HG02943 (cell line): ENCODE results near the gene PPP2R5A.

Experiments used
- ATAC-seq: cut with Tn5 transposase; IDR thresholded peaks from one replicate; pipeline ENCODE4 v1.9.1; 2021; ENCODE audit warnings: mild to moderate bottlenecking, low read depth, moderate library complexity; ENCODE audit not compliant: unreplicated experiment

Gene PPP2R5A

DNA sequence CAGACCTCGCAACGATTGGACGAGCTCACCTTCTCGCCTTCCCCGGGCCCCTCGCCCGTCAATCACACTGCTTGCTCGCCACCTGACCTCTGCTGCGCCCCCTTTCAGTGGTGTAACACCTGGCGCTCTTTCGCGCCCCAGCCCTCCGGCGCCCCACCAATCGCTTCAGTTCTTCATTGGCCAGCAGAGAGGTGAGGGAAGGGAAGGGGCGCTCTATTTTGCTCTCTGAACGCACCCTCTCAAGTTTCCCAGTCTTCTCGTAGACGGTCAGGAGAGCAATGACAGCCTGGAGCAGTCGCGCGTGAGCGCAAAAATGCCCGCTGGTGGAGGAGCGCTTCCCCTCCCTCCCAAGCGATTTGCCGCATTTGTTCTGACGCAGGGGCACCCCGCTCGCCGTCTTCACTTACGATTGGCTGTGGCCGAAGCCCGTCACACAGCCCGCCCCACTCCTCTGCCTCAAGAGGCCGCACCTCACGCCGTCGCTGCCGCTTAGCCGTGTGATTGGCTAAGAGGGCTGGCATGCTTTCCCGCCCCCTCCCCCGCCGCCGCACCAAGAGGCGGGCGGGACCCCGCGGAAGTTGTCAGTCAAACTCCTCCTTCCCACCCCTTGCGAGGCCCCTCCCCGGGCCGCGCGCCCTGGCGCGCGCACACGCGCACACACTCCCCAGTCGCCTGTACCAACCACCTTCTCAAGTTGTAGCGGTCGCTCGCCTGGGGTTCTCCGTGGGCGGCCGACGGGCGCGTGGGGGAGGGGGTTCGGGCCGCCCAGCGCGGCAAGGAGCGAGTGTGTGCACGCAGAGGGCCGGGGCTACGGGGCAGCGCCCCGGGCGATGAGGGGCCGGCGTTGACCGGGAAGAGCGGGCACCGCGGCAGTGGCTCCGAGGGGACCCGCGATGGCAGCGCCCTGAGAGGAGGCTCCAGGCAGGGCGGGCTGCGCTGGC, at the start of gene PPP2R5A:
Gene PPP2R5A, plus strand, starts transcription at position 667 of the 941 bp plus-strand sequence. CDS start 701 bp downstream, outside the sequence.
- ATAC-seq: peak; percentile 90

DNA sequence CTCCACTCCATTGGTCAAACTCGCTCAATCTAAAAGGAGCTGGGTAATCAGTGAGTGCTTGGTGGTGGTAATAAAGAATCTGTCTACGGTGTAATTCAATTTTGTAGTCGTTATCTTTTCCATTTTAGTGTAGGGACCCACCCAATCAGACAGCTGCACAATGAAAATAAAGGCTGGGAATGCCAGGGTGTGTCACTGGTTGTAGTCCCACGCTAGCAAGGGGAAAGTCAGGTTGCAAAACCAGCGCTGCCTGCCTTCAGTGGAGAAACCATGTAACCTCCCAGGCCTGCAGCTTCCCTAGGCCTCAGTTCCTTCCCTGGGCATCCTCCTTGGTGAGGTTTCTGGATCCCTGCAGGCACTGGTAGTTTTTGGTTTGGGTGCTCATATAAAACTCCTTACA, 49.4 kb upstream of the PPP2R5A start:
- no peak for ATAC-seq

DNA sequence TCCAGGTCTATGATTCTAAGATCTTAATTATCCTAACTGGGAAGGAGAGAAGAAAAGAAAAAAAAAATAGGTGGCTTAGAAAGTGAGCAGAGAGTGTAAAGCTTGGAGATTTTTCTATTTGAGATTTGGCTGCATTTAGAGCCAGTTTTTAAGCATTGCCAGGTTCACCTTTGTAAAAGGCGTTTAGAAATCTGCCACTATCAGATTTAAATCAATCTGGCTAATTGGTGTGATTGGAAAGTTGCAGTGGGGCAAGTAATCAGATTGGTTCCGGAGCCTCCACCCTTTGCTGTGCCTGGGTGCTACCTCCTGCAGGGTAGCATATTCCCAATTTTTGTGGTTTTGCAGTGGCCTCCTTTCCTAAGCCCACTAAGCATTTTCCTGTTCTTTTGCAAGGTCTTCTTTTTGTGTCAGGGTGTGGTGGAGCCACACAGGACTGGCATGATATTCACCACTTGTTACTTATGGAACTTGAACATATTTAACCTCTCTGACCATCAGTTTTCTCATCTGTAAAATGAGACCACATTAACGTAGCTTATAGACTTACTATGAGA, 48.5 kb upstream of the PPP2R5A start:
- ATAC-seq: no peak

DNA sequence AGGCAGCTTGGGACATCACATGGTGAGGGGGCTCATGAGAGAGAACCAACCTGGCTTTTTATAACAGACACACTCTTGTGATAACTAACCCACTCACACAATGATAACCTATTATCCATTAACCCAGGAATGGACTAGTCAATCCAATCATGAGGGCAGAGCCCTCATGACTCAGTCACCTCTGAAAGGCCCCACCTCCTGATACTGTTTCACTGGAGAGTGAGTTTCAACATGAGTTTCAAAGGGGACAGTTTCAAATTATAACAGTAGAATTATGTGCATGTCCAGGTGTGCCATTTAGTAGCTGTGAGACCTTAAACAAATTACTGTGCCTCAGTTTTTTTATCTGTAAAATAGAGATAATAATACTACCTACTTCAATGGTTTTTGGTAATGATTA, 47.6 kb upstream of the PPP2R5A start:
- peak; percentile 97 for ATAC-seq

DNA sequence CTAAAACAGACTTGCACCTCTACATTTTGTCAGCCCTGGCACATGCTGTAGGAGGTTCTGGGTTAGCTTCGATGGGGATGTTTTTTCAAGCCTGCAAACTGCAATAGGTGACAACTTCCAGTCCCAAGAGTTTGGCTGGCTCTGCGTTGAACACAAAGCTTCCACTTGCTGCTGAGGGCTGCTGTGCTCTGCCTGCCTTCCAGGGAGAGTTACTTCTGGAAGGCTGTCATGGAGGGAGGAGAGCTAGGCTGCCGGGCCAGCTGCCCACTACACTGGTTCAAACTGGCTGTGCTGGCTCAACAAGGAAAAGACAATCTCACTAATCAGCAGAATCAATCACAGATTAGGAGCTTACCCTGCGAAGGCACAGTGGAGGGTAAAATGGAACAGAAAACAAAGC, 46.7 kb upstream of the PPP2R5A start:
- no peak for ATAC-seq

DNA sequence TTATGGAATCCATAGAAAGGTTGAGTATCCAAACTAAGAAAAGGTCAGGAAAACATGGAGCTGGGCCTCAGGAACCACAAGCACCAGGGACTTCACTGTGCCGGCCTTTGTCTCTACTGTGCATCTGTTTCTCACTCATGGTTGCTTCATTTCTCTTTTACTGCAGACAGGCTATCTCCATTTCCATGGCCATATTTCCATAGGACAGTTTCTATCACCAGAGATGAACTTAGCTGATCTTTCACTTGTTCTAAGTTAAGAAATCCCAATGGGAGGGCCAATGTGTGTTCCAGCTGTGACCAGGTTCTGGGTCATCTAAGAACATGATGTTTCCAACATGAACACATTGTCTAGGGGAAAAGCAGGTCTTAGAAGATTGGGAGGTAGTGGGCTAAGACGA, 43.7 kb upstream of the PPP2R5A start:
- no peak for ATAC-seq

DNA sequence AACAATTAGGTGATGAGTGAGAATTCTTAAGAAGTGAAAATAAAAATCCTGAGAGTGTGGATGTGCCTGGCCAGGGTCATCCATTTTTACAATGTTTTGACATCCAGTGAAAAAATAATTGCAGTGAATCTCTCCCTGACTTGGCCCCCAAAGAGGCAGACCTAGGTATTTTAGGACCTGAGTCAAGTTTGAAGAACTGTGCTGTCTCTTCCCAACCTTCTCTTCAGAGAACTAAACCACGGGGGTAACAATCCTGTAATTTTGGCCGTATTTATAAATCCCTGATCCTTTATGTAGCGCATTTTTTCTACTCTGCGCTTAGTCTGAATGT, 43.3 kb upstream of the PPP2R5A start:
- no peak for ATAC-seq

DNA sequence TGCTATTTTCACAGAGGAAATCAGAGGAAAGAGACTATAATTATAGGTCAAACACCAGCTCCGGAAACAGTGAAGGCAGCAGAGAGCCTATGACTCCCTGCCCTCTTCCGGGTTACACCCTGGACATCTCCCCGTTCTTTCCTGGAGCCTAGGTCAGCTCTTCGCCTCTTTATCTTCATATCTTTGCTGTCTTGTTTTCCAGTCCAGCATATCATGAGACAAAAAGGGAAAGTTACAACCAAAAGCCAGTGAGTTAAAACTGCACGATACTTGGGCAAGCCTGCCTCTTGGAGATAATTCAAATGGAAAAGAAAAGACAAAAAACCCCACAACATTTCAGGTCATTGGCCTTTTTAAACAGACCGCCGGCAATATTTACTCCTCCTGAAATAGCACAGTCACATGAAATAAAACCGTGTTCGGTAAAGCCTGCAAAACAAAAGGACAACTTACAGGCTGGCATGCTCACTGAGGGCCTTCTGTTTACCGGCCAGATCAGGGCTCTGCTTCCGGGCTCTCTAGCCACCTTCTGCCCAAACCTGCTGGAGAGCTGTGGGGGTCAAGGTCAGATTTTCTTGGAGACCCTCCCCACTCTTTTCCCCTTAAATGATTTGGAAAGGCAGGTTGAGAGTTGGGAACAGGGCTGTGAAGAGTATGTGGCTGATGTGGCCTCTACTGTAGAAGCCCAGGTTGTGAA, 42.8 kb upstream of the PPP2R5A start:
- ATAC-seq: no peak

DNA sequence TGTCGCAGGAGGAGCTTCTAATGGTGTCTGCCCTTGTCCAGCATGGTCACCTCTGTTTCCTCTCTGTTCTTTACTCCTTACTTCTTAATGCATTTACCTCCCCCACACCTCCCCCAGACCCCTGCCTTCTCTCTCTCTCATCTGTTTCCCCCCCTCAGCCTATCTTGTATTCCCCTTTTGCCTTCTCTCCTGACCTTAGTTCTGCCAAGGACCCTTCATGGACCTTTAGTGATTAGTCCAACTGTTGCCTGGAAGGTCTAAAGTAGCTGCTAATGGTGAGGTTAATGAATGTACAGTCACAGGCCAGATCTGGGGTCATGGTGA, 42.3 kb upstream of the PPP2R5A start:
- no peak for ATAC-seq

DNA sequence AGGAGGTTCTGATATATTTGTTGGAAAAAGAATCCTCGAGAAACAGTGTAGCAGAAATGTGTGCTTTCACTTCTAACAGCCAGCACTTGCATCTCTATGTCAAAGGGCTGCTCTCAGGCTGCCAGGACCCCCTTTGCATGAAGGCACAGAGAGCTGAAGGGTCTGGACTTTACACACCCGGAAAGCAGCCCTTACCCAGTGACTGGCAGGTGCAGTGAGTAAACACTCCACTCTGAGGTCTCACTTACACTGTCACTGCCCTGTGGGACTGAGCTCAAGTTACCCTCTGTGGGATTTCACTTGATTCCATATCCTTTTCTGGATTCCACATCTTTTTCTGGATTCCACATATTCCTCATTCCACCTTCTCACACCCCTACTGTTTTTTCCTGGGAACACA, 40.8 kb upstream of the PPP2R5A start:
- no peak for ATAC-seq

DNA sequence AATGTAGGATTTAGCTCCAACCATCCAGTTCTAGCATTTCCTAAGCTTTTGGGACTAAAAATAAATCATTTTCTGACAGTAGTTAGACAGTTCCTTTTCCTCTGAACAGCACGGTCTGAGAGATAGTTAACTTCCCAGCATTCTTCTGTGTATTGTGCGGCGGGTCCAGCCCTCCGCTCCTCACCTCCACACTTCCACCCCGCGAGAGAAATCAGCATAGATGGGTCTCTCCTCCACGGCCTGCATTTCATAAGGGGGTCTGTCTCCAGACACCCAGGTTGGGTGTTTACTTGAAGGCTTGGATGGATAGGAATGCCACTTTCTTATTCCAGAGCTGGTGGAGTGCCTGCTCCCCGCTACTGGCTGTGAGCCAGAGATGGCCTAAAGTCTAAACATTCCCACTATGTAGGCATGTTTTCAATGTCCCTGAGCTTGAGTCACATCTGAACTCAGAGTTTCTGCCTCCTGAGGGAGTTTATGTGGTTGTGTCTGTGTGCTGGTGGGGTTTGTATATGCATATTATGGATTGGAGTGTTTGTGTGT, 38.0 kb upstream of the PPP2R5A start:
- no peak for ATAC-seq

DNA sequence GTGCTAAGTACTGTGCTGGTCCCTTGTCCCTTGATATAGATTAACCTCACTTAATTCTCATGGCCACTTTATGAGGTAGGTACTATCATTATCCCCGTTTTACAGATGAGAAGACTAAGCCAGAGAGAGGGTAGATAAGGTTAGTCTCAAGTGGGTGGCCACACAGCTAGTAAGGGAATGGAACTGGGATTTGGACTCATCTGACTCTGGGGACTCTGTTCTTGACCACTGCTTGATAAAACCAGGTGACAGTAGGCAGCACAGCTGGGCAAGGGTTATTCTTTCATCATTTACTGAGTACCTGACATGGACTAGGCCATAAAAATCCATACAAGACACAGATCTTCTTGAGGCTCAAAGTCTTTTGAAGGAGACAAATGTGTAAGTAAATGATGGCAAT, 37.2 kb upstream of the PPP2R5A start:
- no peak for ATAC-seq

DNA sequence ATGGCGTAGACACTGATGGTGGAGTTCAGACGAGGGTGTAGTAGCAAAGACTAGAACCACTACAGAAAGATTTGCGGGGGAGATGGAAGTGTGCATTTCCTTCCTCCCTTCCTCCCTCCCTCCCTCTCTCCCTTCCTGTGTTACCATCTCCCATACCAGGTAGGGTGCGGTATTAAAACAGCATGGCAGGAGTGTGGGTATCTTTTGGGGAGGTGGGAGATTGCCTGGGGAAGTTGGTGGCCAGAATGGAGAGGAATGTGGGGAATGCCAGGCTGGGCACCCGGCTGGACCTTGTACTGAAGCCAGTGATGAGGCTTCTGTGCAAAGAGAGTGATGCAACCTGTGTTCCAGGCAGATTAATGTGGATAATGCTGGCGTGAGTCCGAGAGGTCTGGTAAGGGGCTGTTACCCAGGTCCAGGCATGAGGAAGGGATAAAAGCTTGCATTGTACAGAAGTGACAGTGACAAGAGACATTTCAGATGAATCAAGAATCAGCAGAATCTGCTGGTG, 30.3 kb upstream of the PPP2R5A start:
- no peak for ATAC-seq

DNA sequence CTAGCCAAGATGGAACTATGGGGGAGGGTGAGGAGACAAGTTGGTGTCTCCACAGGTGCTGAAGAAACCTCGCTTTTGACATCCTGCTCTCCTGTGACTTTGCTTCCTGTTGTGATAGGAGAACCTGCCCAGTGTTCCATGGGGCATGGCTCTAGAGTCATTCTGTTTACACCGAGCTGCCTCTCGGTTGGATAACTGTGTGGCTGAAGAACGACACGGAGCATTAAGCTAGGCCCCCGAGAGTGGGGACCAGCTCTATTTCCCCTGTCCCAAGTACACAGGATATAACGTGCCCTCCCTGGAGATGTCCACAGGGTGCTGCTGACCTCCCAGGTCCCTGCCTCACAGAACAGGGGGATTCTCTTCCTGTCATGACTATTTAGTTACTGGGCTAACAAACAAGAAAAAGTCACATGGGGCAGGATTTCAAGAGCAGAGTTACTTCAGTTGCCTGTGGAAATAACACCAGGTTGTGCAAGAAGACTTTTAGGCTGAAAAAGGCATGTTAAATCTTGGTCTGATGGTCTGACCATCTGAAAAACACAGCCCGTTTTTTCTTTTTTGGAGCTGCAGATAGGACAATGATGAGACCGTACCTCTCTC, 29.4 kb upstream of the PPP2R5A start:
- no peak for ATAC-seq

DNA sequence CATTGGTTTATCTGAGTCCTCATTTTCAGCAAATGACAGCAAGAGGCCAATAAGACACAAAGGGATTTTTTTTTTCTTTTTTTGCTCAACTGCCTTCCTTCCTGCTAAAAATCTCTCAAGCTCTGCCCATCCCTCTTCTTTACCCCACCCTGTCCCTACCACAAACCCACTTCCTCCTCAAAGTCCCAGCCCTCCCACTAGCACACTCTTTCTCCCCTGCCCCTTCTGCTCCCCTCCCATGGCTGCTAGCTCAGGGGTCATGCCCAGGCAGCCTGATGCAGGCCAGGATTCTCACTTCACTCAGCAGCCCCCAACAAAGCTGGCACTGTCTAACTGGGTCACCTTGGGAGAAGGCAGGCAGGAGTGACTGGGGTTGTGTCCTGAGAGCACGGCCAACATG, 28.8 kb upstream of the PPP2R5A start:
- no peak for ATAC-seq

DNA sequence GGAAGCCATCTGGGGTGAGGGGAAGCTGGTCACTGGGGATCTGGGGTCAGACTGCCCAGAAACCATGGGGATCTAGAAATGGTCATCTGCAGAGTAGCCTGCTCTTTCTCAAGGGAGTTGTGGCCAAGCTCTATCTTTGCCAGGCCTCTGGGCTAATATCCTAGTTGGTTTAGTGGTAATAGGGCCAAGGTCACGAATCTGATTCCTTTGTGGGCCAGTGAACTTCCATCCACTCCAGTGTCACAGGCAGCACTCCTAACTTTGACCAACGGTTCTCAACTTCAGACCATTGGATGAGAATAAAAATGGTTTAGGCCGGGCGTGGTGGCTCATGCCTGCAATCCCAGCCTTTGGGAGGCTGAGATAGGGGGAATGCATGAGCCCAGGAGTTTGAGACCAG, 28.1 kb upstream of the PPP2R5A start:
- no peak for ATAC-seq

DNA sequence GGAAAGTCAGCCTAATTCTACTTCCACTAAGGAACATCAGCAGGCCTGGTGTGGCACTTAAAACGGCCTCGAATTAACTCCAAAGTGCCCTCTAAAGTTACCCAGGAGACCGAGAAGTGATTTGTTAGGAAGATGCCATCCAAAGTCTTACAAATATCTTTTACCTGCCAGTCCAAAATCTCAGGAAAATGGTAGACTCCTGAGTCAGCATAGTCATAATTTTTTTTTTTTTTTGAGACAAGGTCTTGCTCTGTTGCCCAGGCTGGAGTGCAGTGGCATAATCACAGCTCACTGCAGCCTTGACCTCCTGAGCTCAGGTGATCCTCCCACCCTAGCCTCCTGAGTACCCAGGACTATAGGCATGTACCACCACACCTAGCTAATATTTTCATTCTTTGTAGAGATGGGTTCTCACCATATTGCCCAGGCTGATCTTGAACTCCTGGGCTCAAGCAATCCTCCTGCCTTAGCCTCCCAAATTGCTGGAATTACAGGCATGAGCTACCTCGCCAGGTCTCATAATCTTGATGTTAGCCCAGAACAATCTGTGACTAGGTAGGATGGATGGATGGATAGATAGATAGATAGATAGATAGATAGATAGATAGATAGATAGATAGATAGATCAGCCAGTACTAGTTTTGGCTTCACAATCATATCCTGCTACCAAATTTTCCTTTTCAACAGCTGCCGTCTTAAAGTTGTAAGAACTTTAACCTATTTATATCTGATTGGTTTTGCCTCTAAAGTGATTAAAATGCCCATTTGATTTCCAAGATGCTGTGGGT, 25.3 kb upstream of the PPP2R5A start:
- no peak for ATAC-seq

DNA sequence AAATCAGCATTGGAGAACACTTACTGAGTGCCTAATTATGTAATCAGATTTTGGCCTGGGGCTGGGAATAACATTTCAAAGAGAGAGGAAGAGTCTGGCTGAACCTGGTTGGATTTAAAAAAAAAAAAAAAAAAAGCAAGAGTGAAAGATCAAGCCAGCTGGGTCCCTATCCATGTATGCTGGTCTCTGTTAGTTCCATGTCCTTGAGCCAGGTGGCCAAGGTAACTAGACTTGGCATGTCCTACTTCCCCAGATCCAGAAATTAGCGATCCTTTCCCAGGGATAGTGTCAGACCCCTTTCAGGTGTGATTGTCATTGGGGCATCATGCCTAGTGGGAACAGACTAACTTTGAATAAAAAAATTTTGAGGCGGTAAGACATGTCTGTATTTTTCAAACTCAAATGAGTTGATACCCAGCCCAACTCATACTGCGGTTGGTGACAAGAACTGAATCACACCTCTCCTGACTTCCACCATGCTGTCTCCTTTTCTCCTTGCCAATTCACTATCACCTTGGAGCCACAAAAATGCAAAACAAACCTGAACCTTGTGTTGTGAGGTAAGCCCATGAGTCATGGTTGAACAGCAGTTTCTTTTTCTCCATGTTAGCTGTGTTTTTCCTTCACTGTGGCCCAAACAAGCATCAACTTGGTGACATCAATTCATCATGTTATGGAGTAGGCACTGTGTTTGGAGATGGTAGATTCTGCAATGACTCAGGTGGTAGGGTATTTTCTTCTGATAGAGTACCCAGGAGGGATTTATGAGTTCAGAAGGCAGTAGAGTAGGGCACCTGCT, 24.5 kb upstream of the PPP2R5A start:
- ATAC-seq: no peak

DNA sequence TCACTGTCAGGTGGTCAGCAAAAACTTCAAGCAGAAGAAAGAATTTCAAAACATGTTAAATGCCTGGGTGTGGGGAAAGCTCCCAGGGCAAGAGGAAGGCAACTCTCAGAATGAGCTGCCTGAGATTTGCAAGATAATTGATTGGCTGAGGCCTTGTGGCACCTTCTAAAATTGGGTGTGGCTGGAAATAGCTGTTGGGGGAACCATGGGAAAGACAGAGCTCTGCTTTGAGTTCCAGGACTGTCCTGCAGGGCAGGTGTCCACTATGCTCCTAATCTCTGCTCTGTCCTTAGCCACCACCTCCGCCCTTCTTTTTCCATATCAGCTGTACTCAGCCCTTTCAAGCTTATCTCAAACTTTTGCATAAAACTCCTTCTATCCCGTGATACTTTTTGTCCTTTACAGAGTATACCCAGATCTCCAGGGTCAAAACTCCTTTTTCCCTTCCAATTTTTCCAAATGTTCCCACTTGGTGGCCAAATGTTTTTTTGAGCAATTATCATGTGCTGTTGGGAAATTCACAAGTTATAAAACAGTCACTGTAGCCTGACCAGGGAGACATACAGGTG, 23.8 kb upstream of the PPP2R5A start:
- ATAC-seq: no peak
